DOHH2 (cell line): ENCODE data around the gene SPATA31C1.
"Not testable (repeated sequence)": the region's sequence is repeated elsewhere in the genome, so short reads cannot be mapped to it uniquely, and the experiment has no call there.

Source experiments
- EZH2phosphoT487 ChIP-seq: fragments of 200-600 bp; sonication (generic); IDR thresholded peaks from 2 replicates; pipeline ENCODE4 v1.6.1; 2017; ENCODE audit warnings: borderline replicate concordance, mild to moderate bottlenecking, antibody characterized with exemption, low read length, moderate library complexity, mixed read lengths
- TF ChIP-seq, protein P1 (sequence below): fragments of 200-600 bp; sonication (generic); IDR thresholded peaks from one replicate; pipeline ENCODE4 v1.5.1; 2014; ENCODE audit warnings: antibody characterized with exemption, mild to moderate bottlenecking, low read depth, low read length; ENCODE audit not compliant: poor library complexity, severe bottlenecking

DNA sequence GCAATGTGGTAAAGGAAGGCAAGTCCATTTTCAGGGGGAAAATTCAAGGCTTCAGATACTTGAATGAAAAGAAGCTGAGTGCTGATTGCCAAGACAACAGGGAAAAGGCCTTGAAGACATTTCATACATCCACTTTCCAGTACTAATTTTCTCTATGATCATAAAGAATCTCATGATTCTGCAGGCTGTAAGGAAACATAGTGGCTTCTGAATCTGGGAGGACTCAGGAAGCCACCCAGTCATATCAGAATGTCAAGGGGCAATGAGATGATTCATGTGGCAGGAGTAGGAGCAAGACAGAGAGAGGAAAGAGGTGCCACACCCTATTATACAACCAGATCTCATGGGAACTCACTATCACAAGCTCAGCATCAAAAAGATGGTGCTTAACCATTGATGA lies 11.4 kb downstream of the SPATA31C1 start:
- TF ChIP-seq, protein P1, sequence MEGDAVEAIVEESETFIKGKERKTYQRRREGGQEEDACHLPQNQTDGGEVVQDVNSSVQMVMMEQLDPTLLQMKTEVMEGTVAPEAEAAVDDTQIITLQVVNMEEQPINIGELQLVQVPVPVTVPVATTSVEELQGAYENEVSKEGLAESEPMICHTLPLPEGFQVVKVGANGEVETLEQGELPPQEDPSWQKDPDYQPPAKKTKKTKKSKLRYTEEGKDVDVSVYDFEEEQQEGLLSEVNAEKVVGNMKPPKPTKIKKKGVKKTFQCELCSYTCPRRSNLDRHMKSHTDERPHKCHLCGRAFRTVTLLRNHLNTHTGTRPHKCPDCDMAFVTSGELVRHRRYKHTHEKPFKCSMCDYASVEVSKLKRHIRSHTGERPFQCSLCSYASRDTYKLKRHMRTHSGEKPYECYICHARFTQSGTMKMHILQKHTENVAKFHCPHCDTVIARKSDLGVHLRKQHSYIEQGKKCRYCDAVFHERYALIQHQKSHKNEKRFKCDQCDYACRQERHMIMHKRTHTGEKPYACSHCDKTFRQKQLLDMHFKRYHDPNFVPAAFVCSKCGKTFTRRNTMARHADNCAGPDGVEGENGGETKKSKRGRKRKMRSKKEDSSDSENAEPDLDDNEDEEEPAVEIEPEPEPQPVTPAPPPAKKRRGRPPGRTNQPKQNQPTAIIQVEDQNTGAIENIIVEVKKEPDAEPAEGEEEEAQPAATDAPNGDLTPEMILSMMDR = not testable (repeated sequence)
- TF ChIP-seq EZH2phosphoT487 = not testable (repeated sequence)
